Right cardiac atrium (tissue), 5 donors: ENCODE results near the gene COG2. TPM values are rescaled to one million over a fixed set of nuclear protein-coding genes. Genes with fewer than 3 reads are reported as not detected.

Experiments
- polyA plus RNA-seq: library from polyadenylated mRNA; stranded (reverse); fragments of 200-250 nt; gene quantifications from one replicate; pipeline ENCODE4 v1.2.3, GENCODE V29; 2013
- total RNA-seq, 4 donors: library from RNA; stranded (reverse); fragmentation: NEBNext Ultra II Directional; extraction: Animal tissue kit (Norgen Biotek cat#: 25700); gene quantifications; one replicate each; pipeline ENCODE4 v1.2.1, GENCODE V29; 2021
- donor health status: healthy with polysubstance abuse.
- donor health status: DM: no; HTN: yes; CAD: no.
- donor health status: DM: no; HTN: no; CAD: no.
- donor health status: DM: no; HTN: yes; CAD: no; lungs with severe emphysema.
- donor health status: DM: yes; HTN: yes; CAD: no.

COG2 gene
- total and polyA plus RNA-seq, 5 donors: 19.4 to 43.9 (median 39.2) TPM

Other genes starting within 250 kb of the COG2 start
- gene PGBD5, start 216.1 kb upstream of the COG2 start, total RNA-seq: 10 to 100 TPM; 25.2 to 32.6 (median 28.1) TPM
- gene PGBD5, start 216.1 kb upstream of the COG2 start, polyA plus RNA-seq: 18.5 TPM
- 100 to 1,000 TPM; 114 to 168 (median 140) TPM for gene AGT, start 71.6 kb downstream of the COG2 start, total RNA-seq
- gene AGT, start 71.6 kb downstream of the COG2 start, polyA plus RNA-seq: 121 TPM
- gene CAPN9, start 104.9 kb downstream of the COG2 start, total RNA-seq: under 1 TPM; 0.23 to 0.53 (median 0.28) TPM
- gene CAPN9, start 104.9 kb downstream of the COG2 start, polyA plus RNA-seq: 0.25 TPM
- 10 to 100 TPM; 48.0 to 69.9 (median 56.2) TPM for gene C1orf198, start 226.0 kb downstream of the COG2 start, total RNA-seq
- 36.1 TPM for gene C1orf198, start 226.0 kb downstream of the COG2 start, polyA plus RNA-seq